GM12865 (cell line): ENCODE data around the gene EPB41L2.

Experiments used
- DNase-seq: peaks from one replicate; pipeline ENCODE4 v3.0.0; 2010; ENCODE audit warnings: low read depth
- H3K4me3 ChIP-seq: 2 replicates; pipeline ENCODE4 v1.5.1; 2011; ENCODE audit warnings: mild to moderate bottlenecking, low read depth, low read length, control low read depth
- TF ChIP-seq, protein P1 (sequence below): IDR thresholded peaks from 2 replicates; pipeline ENCODE4 v1.5.1; 2011; ENCODE audit warnings: low read length, control low read depth, low read depth, inconsistent platforms; ENCODE audit not compliant: insufficient read depth; ENCODE audit errors: missing control alignments

The EPB41L2 gene

DNA sequence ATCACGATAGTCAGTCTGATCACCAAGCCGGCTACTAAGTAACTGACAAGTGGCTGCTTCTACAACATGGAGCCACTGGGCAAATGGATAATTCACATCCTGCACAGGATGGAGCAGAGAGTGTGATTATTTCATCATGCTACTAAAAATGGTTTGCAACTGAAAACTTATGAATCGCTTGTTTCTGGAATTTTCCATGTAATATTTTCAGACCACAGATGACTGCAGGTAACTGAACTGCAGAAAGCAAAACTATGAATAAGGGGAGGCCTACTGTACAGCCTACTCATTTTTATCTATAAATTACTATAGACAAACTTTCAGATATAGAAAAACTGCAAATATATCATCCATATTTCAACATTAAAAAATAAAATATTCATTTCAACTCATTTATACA lies 91.5 kb downstream of the EPB41L2 start:
- H3K4me3 ChIP-seq = no peak overlapping the region
- DNase-seq = no peak
- TF ChIP-seq, protein P1, sequence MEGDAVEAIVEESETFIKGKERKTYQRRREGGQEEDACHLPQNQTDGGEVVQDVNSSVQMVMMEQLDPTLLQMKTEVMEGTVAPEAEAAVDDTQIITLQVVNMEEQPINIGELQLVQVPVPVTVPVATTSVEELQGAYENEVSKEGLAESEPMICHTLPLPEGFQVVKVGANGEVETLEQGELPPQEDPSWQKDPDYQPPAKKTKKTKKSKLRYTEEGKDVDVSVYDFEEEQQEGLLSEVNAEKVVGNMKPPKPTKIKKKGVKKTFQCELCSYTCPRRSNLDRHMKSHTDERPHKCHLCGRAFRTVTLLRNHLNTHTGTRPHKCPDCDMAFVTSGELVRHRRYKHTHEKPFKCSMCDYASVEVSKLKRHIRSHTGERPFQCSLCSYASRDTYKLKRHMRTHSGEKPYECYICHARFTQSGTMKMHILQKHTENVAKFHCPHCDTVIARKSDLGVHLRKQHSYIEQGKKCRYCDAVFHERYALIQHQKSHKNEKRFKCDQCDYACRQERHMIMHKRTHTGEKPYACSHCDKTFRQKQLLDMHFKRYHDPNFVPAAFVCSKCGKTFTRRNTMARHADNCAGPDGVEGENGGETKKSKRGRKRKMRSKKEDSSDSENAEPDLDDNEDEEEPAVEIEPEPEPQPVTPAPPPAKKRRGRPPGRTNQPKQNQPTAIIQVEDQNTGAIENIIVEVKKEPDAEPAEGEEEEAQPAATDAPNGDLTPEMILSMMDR = no peak

DNA sequence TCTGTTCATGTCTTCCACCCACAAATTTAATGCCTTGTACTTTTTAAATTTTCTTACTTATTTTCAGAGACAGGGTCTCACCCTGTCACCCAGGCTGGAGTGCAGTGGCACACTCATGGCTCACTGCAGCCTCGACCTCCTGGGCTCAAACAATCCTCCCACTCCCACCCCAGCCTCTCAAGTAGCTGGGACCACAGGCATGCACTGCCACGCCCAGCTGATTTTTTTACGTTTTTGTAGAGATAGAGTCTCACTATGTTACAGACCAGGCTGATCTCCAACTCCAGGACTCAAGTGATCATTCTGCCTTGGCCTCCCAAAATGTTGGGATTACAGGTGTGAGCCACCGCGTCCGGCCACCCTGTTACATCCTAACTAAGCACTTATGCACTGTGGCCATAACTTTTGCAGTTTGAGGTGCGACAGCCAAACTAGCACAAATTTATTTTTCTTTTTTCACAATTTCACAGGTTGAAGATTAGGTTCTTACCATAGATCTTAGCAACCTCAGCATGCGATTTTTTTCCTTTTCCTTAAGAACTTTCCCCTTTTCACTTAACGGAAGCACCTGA lies 92.1 kb downstream of the EPB41L2 start:
- no peak overlapping the region for H3K4me3 ChIP-seq
- TF ChIP-seq, protein P1 = no peak
- DNase-seq = no peak

DNA sequence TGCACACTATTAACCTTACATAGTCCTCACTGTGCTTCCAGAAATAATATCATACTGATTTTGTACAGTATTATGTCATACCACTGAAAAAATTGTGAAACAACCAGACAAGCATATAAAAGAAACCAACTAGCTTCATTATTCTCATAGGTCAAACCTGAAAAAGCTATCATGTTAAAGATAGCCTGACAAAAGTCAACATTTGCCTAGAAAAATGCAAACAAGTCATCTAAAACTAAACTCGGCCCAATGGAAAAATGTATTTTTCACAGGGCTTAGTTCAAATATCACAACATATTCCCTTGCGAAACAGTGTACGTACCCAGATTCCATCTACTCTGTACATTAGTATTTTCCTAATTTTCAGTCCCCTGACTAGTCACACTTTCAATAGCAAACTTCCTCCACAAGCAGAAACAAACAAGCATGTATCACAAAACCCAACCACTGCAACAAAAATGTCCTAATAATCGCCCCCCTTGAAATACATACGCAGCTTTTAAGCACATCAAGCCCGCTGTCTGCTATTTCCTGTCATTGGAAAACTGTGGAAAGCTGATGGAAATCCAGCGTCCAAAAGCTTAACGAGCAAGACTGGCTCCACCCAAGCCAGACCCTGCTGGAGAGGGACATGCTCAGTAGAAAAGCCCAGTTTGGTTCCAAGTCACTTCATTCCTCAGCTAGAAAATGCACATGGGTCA lies 93.1 kb downstream of the EPB41L2 start:
- no peak overlapping the region for H3K4me3 ChIP-seq
- DNase-seq = no peak
- TF ChIP-seq, protein P1 = no peak

DNA sequence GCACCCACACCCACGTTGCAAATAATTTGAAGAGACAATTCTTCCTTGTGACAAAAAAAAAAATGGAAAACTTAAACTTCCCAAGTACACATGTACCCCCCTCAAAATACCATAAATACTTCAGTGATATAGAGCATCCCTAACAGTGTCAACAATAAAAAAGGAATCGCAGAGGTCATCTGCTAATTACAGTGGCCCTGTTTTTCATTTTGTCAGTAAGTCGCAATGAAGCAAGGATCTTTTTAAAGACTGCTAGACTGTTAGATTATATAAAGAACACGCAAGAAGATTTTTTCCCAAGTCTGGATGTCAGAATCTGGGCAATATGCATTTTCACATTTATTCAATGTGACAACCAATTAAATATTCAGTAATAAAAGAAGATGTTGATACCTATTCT lies 93.9 kb downstream of the EPB41L2 start:
- H3K4me3 ChIP-seq = no peak overlapping the region
- DNase-seq = no peak
- TF ChIP-seq, protein P1 = no peak

DNA sequence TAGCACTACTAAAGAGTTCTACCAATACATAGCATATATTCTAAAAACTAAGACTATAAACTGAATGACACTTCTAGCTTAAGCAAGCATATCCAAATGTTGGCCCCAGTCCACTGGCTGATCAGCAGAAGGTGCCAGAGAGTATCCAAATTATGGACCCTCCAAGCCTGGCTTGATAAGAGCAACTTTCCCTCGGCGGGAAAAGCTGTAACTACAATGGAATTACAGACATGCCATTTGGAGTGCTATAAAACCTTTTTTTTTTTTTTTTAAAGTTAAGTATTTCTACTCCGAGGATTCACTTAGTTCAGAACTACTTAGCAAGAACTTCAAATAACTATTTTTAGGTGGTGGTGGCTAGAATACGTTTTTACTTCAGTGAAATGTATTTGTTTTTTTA lies 94.6 kb downstream of the EPB41L2 start:
- H3K4me3 ChIP-seq = no peak overlapping the region
- no peak for DNase-seq
- TF ChIP-seq, protein P1 = no peak

DNA sequence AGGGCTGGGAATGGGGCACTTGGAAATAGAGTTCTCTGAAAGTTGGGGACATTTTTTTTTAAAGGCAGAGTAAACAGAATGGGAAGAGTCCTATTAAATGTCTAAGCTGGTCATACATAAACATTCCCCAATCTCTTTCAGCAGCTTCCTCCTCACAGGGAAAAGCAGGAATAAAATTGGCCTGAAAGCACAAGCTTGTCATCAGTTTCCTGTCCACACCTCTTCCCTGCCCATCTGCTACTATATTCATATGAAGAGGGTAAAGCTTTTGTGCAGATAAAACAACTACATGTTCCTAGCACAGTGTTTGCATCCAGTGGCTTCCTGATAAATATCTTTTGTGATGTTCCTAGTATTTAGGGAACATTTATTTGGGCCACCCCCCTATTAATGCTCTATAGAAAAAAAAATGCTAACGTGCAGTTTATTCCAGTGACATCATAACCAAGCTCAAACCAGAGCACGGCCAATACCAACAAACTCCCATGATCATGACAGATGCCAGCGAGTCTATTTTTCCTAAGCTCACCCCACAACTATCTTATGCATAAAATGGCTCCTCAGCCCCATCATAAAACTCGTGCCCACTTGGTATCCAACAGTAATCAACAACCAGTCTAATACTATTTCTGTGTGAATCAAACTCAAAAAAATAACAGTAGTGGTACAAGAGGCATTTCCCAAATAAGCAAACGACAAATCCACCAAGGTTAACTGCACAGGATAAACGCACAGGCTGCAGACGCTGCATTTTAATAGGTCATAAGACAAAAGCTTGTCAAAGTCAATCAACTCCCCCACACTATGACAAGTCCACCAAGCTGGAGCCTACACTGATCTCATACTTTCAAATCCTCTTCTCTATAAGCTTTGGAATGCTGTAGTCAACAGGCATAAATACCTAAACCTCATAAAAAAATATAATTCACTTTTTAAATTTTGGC lies 95.3 kb downstream of the EPB41L2 start:
- TF ChIP-seq, protein P1 = no peak
- DNase-seq = no peak
- no peak overlapping the region for H3K4me3 ChIP-seq
